KMS-11 (cell line): Measurements from ENCODE around the gene CNTN1.

Experiments
- H2AFZ ChIP-seq: fragments of 200-600 bp; sonication (generic); 2 replicates; pipeline ENCODE4 v1.6.1; 2016; ENCODE audit warnings: antibody characterized with exemption, mixed run types, low read depth
- H3K27ac ChIP-seq: fragments of 200-600 bp; sonication (generic); 2 replicates; pipeline ENCODE4 v1.6.1; 2016; ENCODE audit warnings: mild to moderate bottlenecking, mixed run types
- H3K27me3 ChIP-seq: fragments of 200-600 bp; sonication (generic); 2 replicates; pipeline ENCODE4 v1.6.1; 2017; ENCODE audit warnings: mild to moderate bottlenecking, low read depth, mixed run types, moderate library complexity; ENCODE audit not compliant: insufficient read depth
- H3K36me3 ChIP-seq: fragments of 200-600 bp; sonication (generic); 2 replicates; pipeline ENCODE4 v1.6.1; 2017; ENCODE audit warnings: mild to moderate bottlenecking, mixed run types; ENCODE audit not compliant: insufficient read depth
- H3K4me1 ChIP-seq: fragments of 200-600 bp; sonication (generic); 2 replicates; pipeline ENCODE4 v1.6.1; 2016; ENCODE audit warnings: mild to moderate bottlenecking, low read depth, mixed run types; ENCODE audit not compliant: poor library complexity, severe bottlenecking
- H3K4me2 ChIP-seq: fragments of 200-600 bp; sonication (generic); 2 replicates; pipeline ENCODE4 v1.7.0; 2016; ENCODE audit warnings: mild to moderate bottlenecking, mixed run types
- H3K4me3 ChIP-seq: fragments of 200-600 bp; sonication (generic); IDR thresholded peaks from 2 replicates; pipeline ENCODE4 v1.6.1; 2017; ENCODE audit warnings: low read depth, low read length, mixed read lengths; ENCODE audit not compliant: insufficient read depth
- H3K79me2 ChIP-seq: fragments of 200-600 bp; sonication (generic); 2 replicates; pipeline ENCODE4 v1.6.1; 2016; ENCODE audit warnings: low read depth, mixed run types; ENCODE audit not compliant: insufficient read depth
- H3K9ac ChIP-seq: fragments of 200-600 bp; sonication (generic); 2 replicates; pipeline ENCODE4 v1.6.1; 2016; ENCODE audit warnings: mild to moderate bottlenecking, mixed run types
- H4K20me1 ChIP-seq: fragments of 200-600 bp; sonication (generic); 2 replicates; pipeline ENCODE4 v1.6.1; 2016; ENCODE audit warnings: mild to moderate bottlenecking, mixed run types; ENCODE audit not compliant: insufficient read depth
- TF ChIP-seq, protein P1 (sequence below): fragments of 200-600 bp; sonication (generic); conservative IDR thresholded peaks from 2 replicates; pipeline ENCODE4 v1.6.1; 2017; ENCODE audit warnings: low read depth, mild to moderate bottlenecking, antibody characterized with exemption, low read length, moderate library complexity, mixed read lengths

CNTN1 gene

DNA sequence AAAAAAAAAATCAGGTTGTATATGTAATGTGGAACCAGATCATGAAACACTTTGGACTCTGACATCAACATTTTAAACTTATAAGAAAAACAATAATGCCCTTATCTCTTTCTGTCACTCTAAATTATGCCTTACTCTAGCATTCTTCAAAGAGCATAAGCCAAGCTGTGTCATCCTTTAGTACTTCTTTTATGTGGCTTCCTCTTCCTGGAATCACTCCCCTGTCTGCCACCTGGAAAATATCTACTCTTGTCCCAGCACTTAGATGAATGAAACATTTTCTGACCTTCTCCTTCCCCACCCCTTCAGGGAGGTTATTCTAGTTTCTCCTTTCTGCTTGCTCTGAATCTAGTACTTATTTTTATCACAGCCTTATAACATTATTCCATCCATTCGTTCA is 101.2 kb downstream of the CNTN1 start:
- Histone ChIP-seq H4K20me1 (no peaks in the 10 kb centered on the region), H3K4me3 (no peak overlapping the region), H3K27ac (no peak overlapping the region), H3K4me2 (no peak overlapping the region), H3K27me3 (no peaks in the 10 kb centered on the region), H3K79me2 (no peaks in the 10 kb centered on the region), H3K36me3 (no peaks in the 10 kb centered on the region), H3K9ac (no peak overlapping the region), H3K4me1 (no peaks in the 10 kb centered on the region), H2AFZ (no peak overlapping the region)
- TF ChIP-seq, protein P1, sequence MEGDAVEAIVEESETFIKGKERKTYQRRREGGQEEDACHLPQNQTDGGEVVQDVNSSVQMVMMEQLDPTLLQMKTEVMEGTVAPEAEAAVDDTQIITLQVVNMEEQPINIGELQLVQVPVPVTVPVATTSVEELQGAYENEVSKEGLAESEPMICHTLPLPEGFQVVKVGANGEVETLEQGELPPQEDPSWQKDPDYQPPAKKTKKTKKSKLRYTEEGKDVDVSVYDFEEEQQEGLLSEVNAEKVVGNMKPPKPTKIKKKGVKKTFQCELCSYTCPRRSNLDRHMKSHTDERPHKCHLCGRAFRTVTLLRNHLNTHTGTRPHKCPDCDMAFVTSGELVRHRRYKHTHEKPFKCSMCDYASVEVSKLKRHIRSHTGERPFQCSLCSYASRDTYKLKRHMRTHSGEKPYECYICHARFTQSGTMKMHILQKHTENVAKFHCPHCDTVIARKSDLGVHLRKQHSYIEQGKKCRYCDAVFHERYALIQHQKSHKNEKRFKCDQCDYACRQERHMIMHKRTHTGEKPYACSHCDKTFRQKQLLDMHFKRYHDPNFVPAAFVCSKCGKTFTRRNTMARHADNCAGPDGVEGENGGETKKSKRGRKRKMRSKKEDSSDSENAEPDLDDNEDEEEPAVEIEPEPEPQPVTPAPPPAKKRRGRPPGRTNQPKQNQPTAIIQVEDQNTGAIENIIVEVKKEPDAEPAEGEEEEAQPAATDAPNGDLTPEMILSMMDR = no peak

DNA sequence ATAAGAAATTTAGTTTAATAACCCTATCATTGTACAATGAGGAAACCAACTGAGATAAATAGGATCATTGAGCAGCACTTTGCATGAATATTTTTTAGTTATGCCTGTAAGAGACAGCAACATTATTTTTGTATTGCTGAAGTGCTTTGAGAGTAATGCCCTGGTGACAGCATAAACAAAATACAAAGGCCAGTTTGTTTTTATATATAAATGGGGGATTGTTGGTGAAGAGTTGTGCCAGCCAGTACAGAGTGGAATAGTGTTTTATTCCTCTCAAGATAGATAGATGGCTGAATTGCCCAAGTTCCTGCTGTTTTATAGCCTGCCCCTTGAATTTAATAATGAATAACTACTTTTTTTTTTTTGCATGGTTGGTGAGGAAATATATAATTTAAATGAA is 101.8 kb downstream of the CNTN1 start:
- Histone ChIP-seq H3K9ac (no peak overlapping the region), H3K27ac (no peak overlapping the region), H3K4me2 (no peak overlapping the region), H2AFZ (no peak overlapping the region), H3K27me3 (no peaks in the 10 kb centered on the region), H4K20me1 (no peaks in the 10 kb centered on the region), H3K36me3 (no peaks in the 10 kb centered on the region), H3K4me1 (no peaks in the 10 kb centered on the region), H3K4me3 (no peak overlapping the region), H3K79me2 (no peaks in the 10 kb centered on the region)
- TF ChIP-seq, protein P1 = no peak

DNA sequence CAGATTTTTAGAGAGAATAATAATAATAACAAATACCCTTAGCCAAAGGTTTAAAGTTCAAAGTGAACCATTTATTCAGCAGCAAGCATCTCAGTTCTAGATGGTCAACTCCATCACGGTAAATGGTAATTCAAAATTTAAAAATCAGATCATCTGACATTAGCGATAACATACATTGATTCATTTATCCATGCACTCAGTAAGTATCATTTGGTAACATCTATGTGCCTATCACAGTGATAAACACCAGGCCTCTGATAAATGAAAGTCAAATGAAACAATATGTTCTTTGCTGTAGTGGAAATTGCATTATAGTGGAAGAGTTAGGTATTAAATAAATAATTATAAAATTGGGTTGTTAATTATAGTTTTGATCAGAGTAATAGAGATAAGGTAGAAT is 108.8 kb downstream of the CNTN1 start:
- Histone ChIP-seq H3K36me3 (no peaks in the 10 kb centered on the region), H3K27ac (no peak overlapping the region), H3K79me2 (no peaks in the 10 kb centered on the region), H3K9ac (no peak overlapping the region), H3K27me3 (no peaks in the 10 kb centered on the region), H3K4me2 (no peak overlapping the region), H2AFZ (no peak overlapping the region), H3K4me3 (no peak overlapping the region), H4K20me1 (no peaks in the 10 kb centered on the region), H3K4me1 (no peaks in the 10 kb centered on the region)
- TF ChIP-seq, protein P1 = no peak

DNA sequence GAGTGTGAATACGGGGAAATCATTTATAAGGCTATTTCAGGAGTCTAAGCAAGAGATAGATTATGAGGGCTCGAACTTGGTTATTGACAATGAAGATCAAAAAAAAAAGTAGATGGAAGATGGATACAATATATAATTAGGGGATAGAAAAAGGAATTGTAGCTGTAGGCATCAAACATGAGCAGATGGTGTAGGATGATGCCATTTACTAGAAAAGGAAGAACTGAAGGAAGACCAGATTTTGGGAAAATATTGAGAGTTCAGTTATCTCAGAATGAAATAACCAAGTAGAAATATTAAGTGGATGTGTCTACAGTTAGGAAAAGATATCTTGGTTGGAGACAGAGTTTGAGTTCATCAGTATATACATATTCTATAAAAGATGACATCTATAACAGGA is 109.6 kb downstream of the CNTN1 start:
- H3K4me3 ChIP-seq = no peak overlapping the region
- H4K20me1 ChIP-seq = no peaks in the 10 kb centered on the region

More for the DNA sequence above, 109.6 kb downstream of the CNTN1 start:
- no peak overlapping the region for H3K4me2 ChIP-seq
- H3K79me2 ChIP-seq = no peaks in the 10 kb centered on the region
- no peaks in the 10 kb centered on the region for H3K36me3 ChIP-seq
- no peaks in the 10 kb centered on the region for H3K27me3 ChIP-seq
- H2AFZ ChIP-seq = no peak overlapping the region
- H3K4me1 ChIP-seq = no peaks in the 10 kb centered on the region
- TF ChIP-seq, protein P1 = no peak
- no peak overlapping the region for H3K9ac ChIP-seq
- no peak overlapping the region for H3K27ac ChIP-seq
